ENCODE measurements around the gene LYST.

LYST gene

DNA sequence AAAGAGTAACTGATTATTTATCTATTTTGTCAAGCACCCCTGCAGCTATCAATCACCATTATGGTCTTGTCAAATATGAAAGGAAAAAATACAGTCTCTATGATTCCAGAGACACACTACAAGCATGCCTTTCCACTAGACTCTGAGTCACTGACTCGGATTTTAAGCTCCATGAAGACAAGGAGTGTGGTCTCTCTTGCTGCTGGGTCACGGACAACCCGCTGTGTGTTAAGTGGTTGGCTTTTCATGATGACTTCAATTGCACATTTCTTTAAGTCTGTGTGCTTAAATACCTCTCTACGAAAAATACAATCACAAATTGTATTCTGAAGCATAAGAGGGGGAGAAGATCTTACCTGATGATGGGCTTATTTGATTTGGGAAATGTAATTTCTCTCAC, 203.1 kb downstream of the LYST start:
- no peak overlapping the region for H3K9ac ChIP-seq (ENCODE audit: low read depth, low read length)
- H3K4me2 ChIP-seq (ENCODE audit: low read length) = no peak overlapping the region
- H3K4me1 ChIP-seq (ENCODE audit: control insufficient read depth, insufficient read depth, low read length) = no peaks in the 10 kb centered on the region
- peaks cover 25% of the 10 kb centered on the region for H3K36me3 ChIP-seq (ENCODE audit: insufficient read depth, low read length)
- H3K4me3 ChIP-seq (ENCODE audit: low read length) = no peak overlapping the region
- H3K27me3 ChIP-seq (ENCODE audit: control insufficient read depth, insufficient read depth, low read length) = no peaks in the 10 kb centered on the region
- H3K9me3 ChIP-seq (replicated peaks; ENCODE audit: low read length) = no peaks in the 10 kb centered on the region

DNA sequence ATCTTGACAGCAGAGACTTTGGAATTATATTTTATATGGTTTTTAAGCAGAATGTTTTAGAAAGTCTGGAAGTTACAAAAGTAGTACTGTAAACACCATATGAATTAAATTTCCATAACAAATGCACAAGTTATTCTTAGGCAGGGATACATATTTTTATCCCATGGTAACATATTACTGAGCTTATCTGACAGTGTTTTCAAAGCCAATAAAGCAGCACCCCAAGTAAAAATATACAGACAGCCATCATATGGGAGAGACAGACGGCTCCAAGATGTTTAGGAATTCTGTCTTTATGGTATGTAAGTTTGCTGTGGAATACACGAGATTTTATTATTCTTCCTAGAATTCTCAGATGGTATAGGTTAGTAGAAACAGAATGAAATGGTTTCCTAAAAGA, 205.1 kb downstream of the LYST start:
- H3K27me3 ChIP-seq (ENCODE audit: control insufficient read depth, insufficient read depth, low read length) = no peaks in the 10 kb centered on the region
- no peak overlapping the region for H3K9ac ChIP-seq (ENCODE audit: low read depth, low read length)
- H3K4me2 ChIP-seq (ENCODE audit: low read length) = no peak overlapping the region
- H3K4me1 ChIP-seq (ENCODE audit: control insufficient read depth, insufficient read depth, low read length) = no peaks in the 10 kb centered on the region
- H3K4me3 ChIP-seq (ENCODE audit: low read length) = no peak overlapping the region
- H3K36me3 ChIP-seq (ENCODE audit: insufficient read depth, low read length) = peaks cover 21% of the 10 kb centered on the region
- H3K9me3 ChIP-seq (replicated peaks; ENCODE audit: low read length) = no peaks in the 10 kb centered on the region

DNA sequence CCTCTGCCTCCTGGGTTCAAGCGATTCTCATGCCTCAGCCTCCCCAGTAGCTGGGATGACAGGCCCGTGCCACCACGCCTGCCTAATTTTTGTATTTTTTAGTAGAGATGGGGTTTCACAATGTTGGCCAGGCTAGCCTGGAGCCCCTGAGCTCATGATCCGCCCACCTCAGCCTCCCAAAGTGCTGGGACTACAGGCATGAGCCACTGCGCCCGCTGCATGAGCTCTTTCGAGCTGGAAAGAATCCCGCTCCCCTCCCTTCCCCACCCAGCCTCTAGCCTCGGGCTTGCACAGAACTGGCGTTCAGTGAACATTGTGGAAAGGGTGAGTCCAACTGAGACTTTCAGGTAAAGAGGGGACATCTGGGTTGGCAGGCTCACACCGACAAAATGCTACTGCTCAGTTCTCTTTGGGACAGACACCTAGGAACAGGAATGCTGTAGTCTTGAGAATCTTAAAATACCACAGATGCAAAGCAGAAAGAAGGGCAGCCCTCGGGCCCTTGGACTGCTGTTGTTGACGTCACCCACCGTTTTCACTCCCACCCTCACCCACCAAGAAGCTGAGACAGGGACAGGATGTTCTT, 207.4 kb downstream of the LYST start:
- H3K36me3 ChIP-seq (ENCODE audit: insufficient read depth, low read length) = peaks cover 18% of the 10 kb centered on the region
- H3K27me3 ChIP-seq (ENCODE audit: control insufficient read depth, insufficient read depth, low read length) = no peaks in the 10 kb centered on the region
- H3K9me3 ChIP-seq (replicated peaks; ENCODE audit: low read length) = no peaks in the 10 kb centered on the region
- H3K9ac ChIP-seq (ENCODE audit: low read depth, low read length) = no peak overlapping the region
- no peak overlapping the region for H3K4me2 ChIP-seq (ENCODE audit: low read length)
- H3K4me3 ChIP-seq (ENCODE audit: low read length) = no peak overlapping the region
- H3K4me1 ChIP-seq (ENCODE audit: control insufficient read depth, insufficient read depth, low read length) = no peaks in the 10 kb centered on the region

DNA sequence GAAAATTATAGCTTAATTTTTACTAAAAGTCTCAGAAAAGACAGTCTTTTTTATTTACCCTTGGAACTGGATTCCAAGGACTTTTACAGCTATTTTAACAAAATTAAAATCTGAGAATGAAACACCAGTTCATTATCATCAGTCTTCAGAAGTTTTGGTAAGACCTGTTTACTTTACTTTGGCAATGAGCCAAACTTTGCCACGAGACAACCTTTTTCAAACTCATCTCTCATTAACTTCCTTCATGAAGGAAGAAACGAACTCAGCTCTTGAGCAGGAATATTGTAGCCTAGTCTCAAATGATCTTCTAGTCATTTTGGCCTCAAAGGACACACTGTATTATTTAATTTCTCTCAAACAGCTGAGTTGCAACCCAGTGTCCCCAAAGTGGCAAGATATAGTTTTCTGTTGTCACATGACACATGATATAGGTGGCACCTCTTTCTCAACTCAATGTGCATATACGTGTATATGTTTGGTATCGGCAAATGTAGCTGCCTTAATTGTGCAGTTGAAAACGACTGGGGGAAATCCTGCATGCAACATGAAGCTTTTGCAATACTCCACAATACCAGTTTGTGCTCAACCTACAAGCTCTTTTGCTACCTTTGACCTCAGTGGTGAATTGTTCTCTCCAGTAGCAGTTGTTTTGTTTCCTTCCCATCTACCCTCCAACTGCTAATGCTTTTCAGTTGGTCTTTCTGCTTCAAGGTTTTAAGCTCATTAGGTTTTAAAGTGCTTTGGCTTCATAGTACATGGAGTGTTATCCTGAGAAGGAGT, 208.8 kb downstream of the LYST start:
- Histone ChIP-seq H3K9me3 (replicated peaks; ENCODE audit: low read length) (no peaks in the 10 kb centered on the region), H3K27me3 (ENCODE audit: control insufficient read depth, insufficient read depth, low read length) (no peaks in the 10 kb centered on the region), H3K4me3 (ENCODE audit: low read length) (no peak overlapping the region), H3K4me1 (ENCODE audit: control insufficient read depth, insufficient read depth, low read length) (no peaks in the 10 kb centered on the region), H3K36me3 (ENCODE audit: insufficient read depth, low read length) (peaks cover 11% of the 10 kb centered on the region), H3K4me2 (ENCODE audit: low read length) (no peak overlapping the region), H3K9ac (ENCODE audit: low read depth, low read length) (no peak overlapping the region)

DNA sequence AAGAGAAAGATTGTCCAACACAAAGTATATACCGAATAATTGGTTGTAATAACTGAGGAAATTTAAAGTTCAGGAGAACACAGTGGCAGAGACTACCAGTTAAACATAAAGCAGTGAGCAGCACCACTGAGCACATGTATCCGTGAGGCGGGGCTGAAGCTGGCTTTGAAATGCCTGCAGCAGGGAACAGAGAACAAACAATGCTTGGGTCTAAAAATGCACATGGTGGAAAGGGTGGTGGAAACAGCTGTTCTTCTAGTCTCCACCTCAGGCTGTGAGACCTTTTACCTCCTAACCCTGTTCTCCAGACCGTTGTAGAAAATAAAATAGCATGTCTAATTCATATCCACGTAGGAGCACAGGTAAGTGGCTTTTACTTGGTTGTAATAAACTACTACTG, 209.4 kb downstream of the LYST start:
- no peak overlapping the region for H3K4me2 ChIP-seq (ENCODE audit: low read length)
- H3K9me3 ChIP-seq (replicated peaks; ENCODE audit: low read length) = no peaks in the 10 kb centered on the region
- peaks cover 5% of the 10 kb centered on the region for H3K36me3 ChIP-seq (ENCODE audit: insufficient read depth, low read length)
- H3K4me3 ChIP-seq (ENCODE audit: low read length) = no peak overlapping the region
- no peaks in the 10 kb centered on the region for H3K4me1 ChIP-seq (ENCODE audit: control insufficient read depth, insufficient read depth, low read length)
- H3K27me3 ChIP-seq (ENCODE audit: control insufficient read depth, insufficient read depth, low read length) = no peaks in the 10 kb centered on the region
- no peak overlapping the region for H3K9ac ChIP-seq (ENCODE audit: low read depth, low read length)

DNA sequence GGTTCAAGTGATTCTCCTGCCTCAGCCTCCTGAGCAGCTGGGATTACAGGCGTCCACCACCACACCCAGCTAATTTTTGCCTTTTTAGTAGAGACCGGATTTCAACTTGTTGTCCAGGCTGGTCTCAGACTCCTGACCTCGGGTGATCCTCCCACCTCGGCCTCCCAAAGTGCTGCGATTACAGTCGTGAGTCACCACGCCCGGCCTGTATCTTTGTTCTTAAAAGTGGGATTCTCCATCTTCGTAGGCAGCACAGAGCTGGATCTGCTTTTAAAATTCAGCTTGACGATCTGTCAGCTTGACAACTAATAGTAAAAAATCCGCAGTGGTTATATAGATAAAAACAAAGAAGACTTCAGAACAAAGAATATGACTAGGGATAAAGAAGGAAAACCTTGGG, 214.3 kb downstream of the LYST start:
- Histone ChIP-seq H3K9ac (ENCODE audit: low read depth, low read length) (no peak overlapping the region), H3K9me3 (replicated peaks; ENCODE audit: low read length) (no peaks in the 10 kb centered on the region), H3K27me3 (ENCODE audit: control insufficient read depth, insufficient read depth, low read length) (peaks cover 13% of the 10 kb centered on the region), H3K36me3 (ENCODE audit: insufficient read depth, low read length) (no peaks in the 10 kb centered on the region), H3K4me1 (ENCODE audit: control insufficient read depth, insufficient read depth, low read length) (peaks cover 19% of the 10 kb centered on the region), H3K4me2 (ENCODE audit: low read length) (no peak overlapping the region), H3K4me3 (ENCODE audit: low read length) (no peak overlapping the region)

DNA sequence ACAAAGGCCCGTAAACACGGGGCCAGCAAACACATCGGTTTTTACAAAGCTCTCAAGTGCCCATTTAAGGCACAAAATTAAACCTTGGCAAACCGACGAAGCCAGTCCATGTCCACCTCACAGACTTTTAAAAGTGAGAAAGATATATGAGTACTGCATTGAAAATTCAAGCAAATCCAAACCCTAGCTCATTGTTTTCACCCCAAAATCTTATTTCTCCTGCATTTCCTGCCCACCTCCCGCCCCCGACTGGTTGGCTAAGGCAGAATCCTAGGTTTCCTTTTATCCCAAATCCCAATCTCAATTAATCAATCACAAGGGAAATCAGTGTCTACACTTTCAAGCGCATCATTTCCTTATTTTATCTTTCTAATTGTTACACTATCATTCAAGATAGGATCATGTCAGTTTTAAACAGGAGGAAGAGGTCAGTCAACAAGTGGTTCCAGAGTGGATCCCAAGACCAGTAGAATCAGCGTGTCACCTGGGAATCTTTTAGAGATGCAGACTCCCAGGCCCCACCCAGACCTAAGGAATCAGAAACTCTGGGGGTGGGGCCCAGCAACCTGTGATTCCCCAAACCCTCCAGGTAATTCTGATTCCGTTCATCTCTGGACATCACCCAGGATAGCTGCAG, 215.4 kb downstream of the LYST start:
- Histone ChIP-seq H3K4me3 (ENCODE audit: low read length) (no peak overlapping the region), H3K27me3 (ENCODE audit: control insufficient read depth, insufficient read depth, low read length) (peaks cover 24% of the 10 kb centered on the region), H3K36me3 (ENCODE audit: insufficient read depth, low read length) (no peaks in the 10 kb centered on the region), H3K4me1 (ENCODE audit: control insufficient read depth, insufficient read depth, low read length) (peaks cover 19% of the 10 kb centered on the region), H3K9ac (ENCODE audit: low read depth, low read length) (no peak overlapping the region), H3K4me2 (ENCODE audit: low read length) (peak overlapping the region; percentile 83), H3K9me3 (replicated peaks; ENCODE audit: low read length) (no peaks in the 10 kb centered on the region)

DNA sequence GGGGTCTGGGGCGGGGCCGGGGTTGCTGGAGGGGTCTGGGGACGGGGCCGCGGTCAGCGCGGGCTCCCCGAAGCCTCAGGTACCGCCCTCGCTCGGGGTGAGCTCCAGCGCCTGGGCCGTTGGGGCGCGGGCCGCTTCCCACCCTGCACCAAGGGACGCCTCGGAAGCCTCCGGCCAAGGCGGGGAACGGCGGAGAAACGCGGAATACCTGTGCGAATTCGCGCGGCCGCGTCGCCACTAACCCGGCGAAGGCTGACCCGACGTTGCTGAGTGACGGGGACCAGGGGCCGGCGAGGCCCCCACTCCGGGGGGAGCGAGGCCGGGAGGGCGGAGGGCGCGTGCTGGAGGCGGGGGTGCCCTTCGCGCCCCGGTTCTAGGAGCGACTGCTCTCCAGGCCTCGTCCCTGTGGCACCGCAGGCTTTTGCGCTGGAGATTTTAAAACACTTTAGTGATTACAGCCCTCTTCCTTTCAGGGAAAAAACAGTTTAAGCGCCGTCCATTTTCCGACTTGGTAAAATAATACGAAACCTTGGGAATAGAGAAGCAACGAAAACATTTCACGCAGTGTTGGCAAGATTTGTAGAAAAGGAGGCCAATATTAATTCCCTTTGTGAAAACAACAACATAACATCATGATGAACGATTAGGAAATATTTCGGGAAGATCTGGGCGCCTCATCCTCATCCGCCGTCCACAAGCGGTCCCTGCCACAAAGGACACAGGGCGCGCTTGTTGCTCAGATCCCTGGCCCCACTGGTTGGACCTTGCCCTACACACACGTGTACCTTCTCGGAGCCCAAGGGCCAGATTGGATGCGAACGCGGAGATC, 216.2 kb downstream of the LYST start:
- H3K27me3 ChIP-seq (ENCODE audit: control insufficient read depth, insufficient read depth, low read length) = peaks cover 28% of the 10 kb centered on the region
- no peaks in the 10 kb centered on the region for H3K9me3 ChIP-seq (replicated peaks; ENCODE audit: low read length)
- H3K4me3 ChIP-seq (ENCODE audit: low read length) = peak overlapping the region; percentile 64
- no peak overlapping the region for H3K9ac ChIP-seq (ENCODE audit: low read depth, low read length)
- peak overlapping the region; percentile 83 for H3K4me2 ChIP-seq (ENCODE audit: low read length)
- H3K4me1 ChIP-seq (ENCODE audit: control insufficient read depth, insufficient read depth, low read length) = peaks cover 19% of the 10 kb centered on the region
- no peaks in the 10 kb centered on the region for H3K36me3 ChIP-seq (ENCODE audit: insufficient read depth, low read length)

DNA sequence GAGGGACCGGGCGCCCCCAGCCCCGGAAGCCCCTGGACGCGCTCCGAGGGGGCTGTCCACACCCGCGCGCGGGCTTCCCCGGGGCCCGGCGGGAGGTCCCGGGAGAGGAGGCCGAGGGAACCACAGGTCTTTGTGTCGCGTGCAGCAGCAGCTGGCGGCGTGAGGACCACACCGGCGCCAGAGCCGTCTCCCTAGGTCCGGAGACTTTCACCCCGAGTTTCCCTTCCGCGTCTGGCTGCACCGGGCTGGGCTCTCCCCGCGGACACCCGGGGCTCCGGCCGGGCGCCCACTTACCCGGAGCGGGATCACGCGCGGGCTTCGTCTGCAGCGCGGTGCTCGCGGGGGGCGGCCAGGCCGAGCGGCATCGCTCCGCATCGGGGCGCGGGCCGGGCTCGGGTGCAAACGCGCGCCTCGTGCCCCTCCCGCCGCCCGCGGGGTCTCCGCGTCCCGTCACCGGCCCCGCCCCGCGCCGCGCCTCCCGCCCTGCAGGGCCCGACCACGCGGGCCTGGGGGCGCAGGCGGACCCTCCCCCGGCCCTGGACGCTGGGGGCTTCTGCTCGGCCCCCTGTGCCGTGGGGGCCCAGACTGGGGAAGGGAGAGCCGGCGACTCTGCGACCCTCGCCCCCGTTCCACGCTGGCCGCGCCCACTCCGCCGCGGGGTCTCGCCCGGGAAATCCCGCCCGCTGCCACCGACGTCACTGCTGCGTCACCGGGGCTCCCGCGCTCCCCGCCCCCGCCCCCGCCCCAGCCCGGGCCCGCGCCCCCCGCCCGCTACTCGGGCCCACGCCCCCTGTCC, 217.1 kb downstream of the LYST start, which contains the start of gene GNG4:
Gene GNG4, minus strand, starts transcription at position 417 of the 796 bp plus-strand sequence. CDS start 65,946 bp downstream, outside the sequence.
- Histone ChIP-seq H3K27me3 (ENCODE audit: control insufficient read depth, insufficient read depth, low read length) (peaks cover 28% of the 10 kb centered on the region), H3K4me3 (ENCODE audit: low read length) (peak within 1 kb of the TSS; percentile 71), H3K9me3 (replicated peaks; ENCODE audit: low read length) (no peaks in the 10 kb centered on the region), H3K4me2 (ENCODE audit: low read length) (peak within 1 kb of the TSS; percentile 94), H3K4me1 (ENCODE audit: control insufficient read depth, insufficient read depth, low read length) (peaks cover 19% of the 10 kb centered on the region), H3K9ac (ENCODE audit: low read depth, low read length) (no peak within 1 kb of the TSS), H3K36me3 (ENCODE audit: insufficient read depth, low read length) (no peaks in the 10 kb centered on the region)

DNA sequence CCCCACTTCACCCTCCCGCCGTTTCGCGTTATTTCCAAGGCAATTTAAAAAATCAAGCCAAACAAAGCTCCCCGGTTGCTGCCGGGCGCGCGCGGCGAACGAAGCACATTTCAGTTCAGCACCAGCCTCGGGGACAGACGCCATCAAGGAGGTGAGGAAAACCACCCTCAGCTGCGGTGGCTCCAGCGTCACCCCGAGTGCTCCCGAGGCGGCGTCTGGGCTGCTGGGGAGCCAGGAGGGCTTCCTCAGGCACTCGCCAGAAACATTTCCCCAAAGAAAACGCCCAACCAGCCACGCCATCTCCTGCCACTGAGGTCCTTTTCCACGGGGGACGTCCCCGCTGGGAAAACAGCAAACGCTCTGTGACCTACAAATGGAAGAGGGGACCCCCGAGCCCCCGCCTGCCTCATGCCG, 217.7 kb downstream of the LYST start:
- peaks cover 28% of the 10 kb centered on the region for H3K27me3 ChIP-seq (ENCODE audit: control insufficient read depth, insufficient read depth, low read length)

More for the DNA sequence above, 217.7 kb downstream of the LYST start:
- Histone ChIP-seq H3K4me1 (ENCODE audit: control insufficient read depth, insufficient read depth, low read length) (peaks cover 19% of the 10 kb centered on the region), H3K9me3 (replicated peaks; ENCODE audit: low read length) (no peaks in the 10 kb centered on the region), H3K4me2 (ENCODE audit: low read length) (peak overlapping the region; percentile 94), H3K9ac (ENCODE audit: low read depth, low read length) (no peak overlapping the region), H3K4me3 (ENCODE audit: low read length) (peak overlapping the region; percentile 71), H3K36me3 (ENCODE audit: insufficient read depth, low read length) (no peaks in the 10 kb centered on the region)

Data from skeletal muscle satellite cell (primary cell).